Measurements from ENCODE around the gene DDAH1. TPM values are rescaled to one million over a fixed set of nuclear protein-coding genes. Genes with fewer than 3 reads are reported as not detected.
"Not testable (repeated sequence)": the region's sequence is repeated elsewhere in the genome, so short reads cannot be mapped to it uniquely, and the experiment has no call there.

DDAH1 gene
- total and polyA plus RNA-seq, 2 donors, result 12.3 to 32.9 TPM

- Histone ChIP-seq H3K36me3 (ENCODE audit: insufficient read depth) (no peaks in the 10 kb centered on the region), H3K27ac (ENCODE audit: low read depth) (no peak overlapping the region), H3K4me3 (ENCODE audit: low read depth, low read length) (no peak overlapping the region), H3K4me1 (ENCODE audit: insufficient read depth) (no peaks in the 10 kb centered on the region)
- no peak for DNase-seq (ENCODE audit: extremely low spot score)
These were observed 101.4 kb downstream of the DDAH1 start for GRCh38 chr1:85363521-85363920.

- no peak for DNase-seq (ENCODE audit: extremely low spot score)
- H3K4me1 ChIP-seq (ENCODE audit: insufficient read depth), result no peaks in the 10 kb centered on the region
- H3K27ac ChIP-seq (ENCODE audit: low read depth), result no peak overlapping the region
- no peaks in the 10 kb centered on the region for H3K36me3 ChIP-seq (ENCODE audit: insufficient read depth)
- WGBS, result 60% methylated on average over 1 of the region's 1 CpG
- no peak overlapping the region for H3K4me3 ChIP-seq (ENCODE audit: low read depth, low read length)
These were observed 101.9 kb downstream of the DDAH1 start for GRCh38 chr1:85363092-85363491.

- Histone ChIP-seq H3K27ac (ENCODE audit: low read depth) (no peak overlapping the region), H3K36me3 (ENCODE audit: insufficient read depth) (no peaks in the 10 kb centered on the region), H3K4me3 (ENCODE audit: low read depth, low read length) (no peak overlapping the region), H3K4me1 (ENCODE audit: insufficient read depth) (no peaks in the 10 kb centered on the region)
- no peak for DNase-seq (ENCODE audit: extremely low spot score)
These were observed 103.2 kb downstream of the DDAH1 start for GRCh38 chr1:85361606-85362296.

GRCh38 chr1:85360730-85361493, 104.0 kb downstream of the DDAH1 start:
- no peak overlapping the region for H3K4me3 ChIP-seq (ENCODE audit: low read depth, low read length)
- H3K27ac ChIP-seq (ENCODE audit: low read depth), result no peak overlapping the region
- DNase-seq (ENCODE audit: extremely low spot score), result no peak
- no peaks in the 10 kb centered on the region for H3K36me3 ChIP-seq (ENCODE audit: insufficient read depth)
- no peaks in the 10 kb centered on the region for H3K4me1 ChIP-seq (ENCODE audit: insufficient read depth)
- WGBS, result 43% methylated on average over 3 of the region's 3 CpGs

- Histone ChIP-seq H3K36me3 (ENCODE audit: insufficient read depth) (no peaks in the 10 kb centered on the region), H3K4me3 (ENCODE audit: low read depth, low read length) (no peak overlapping the region), H3K4me1 (ENCODE audit: insufficient read depth) (no peaks in the 10 kb centered on the region), H3K27ac (ENCODE audit: low read depth) (no peak overlapping the region)
- DNase-seq (ENCODE audit: extremely low spot score), result no peak
- WGBS, result 49% methylated on average over 1 of the region's 1 CpG
These were observed 104.9 kb downstream of the DDAH1 start for GRCh38 chr1:85359874-85360721.

- Histone ChIP-seq H3K4me3 (ENCODE audit: low read depth, low read length) (no peak overlapping the region), H3K36me3 (ENCODE audit: insufficient read depth) (no peaks in the 10 kb centered on the region), H3K4me1 (ENCODE audit: insufficient read depth) (no peaks in the 10 kb centered on the region), H3K27ac (ENCODE audit: low read depth) (no peak overlapping the region)
- DNase-seq (ENCODE audit: extremely low spot score), result no peak
- 96% methylated on average over 5 of the region's 5 CpGs for WGBS
These were observed 106.1 kb downstream of the DDAH1 start for GRCh38 chr1:85358702-85359438.

GRCh38 chr1:85357817-85358216, 107.1 kb downstream of the DDAH1 start:
- no peak overlapping the region for H3K27ac ChIP-seq (ENCODE audit: low read depth)
- no peaks in the 10 kb centered on the region for H3K36me3 ChIP-seq (ENCODE audit: insufficient read depth)
- H3K4me3 ChIP-seq (ENCODE audit: low read depth, low read length), result no peak overlapping the region
- WGBS, result 99% methylated on average over 2 of the region's 2 CpGs
- DNase-seq (ENCODE audit: extremely low spot score), result no peak
- H3K4me1 ChIP-seq (ENCODE audit: insufficient read depth), result no peaks in the 10 kb centered on the region

GRCh38 chr1:85356130-85356529, 108.8 kb downstream of the DDAH1 start:
- DNase-seq (ENCODE audit: extremely low spot score), result no peak
- Histone ChIP-seq H3K4me1 (ENCODE audit: insufficient read depth) (no peaks in the 10 kb centered on the region), H3K4me3 (ENCODE audit: low read depth, low read length) (no peak overlapping the region), H3K27ac (ENCODE audit: low read depth) (no peak overlapping the region), H3K36me3 (ENCODE audit: insufficient read depth) (no peaks in the 10 kb centered on the region)

- no peak for DNase-seq (ENCODE audit: extremely low spot score)
- Histone ChIP-seq H3K36me3 (ENCODE audit: insufficient read depth) (no peaks in the 10 kb centered on the region), H3K27ac (ENCODE audit: low read depth) (no peak overlapping the region), H3K4me3 (ENCODE audit: low read depth, low read length) (no peak overlapping the region), H3K4me1 (ENCODE audit: insufficient read depth) (no peaks in the 10 kb centered on the region)
- WGBS, result 97% methylated on average over 4 of the region's 4 CpGs
These were observed 112.9 kb downstream of the DDAH1 start for GRCh38 chr1:85352055-85352454.

- DNase-seq (ENCODE audit: extremely low spot score), result no peak
- no peak overlapping the region for H3K4me3 ChIP-seq (ENCODE audit: low read depth, low read length)
- 90% methylated on average over 3 of the region's 3 CpGs for WGBS
- no peaks in the 10 kb centered on the region for H3K4me1 ChIP-seq (ENCODE audit: insufficient read depth)
- no peak overlapping the region for H3K27ac ChIP-seq (ENCODE audit: low read depth)
- H3K36me3 ChIP-seq (ENCODE audit: insufficient read depth), result no peaks in the 10 kb centered on the region
These were observed 113.6 kb downstream of the DDAH1 start for GRCh38 chr1:85351202-85351828.

- H3K36me3 ChIP-seq (ENCODE audit: insufficient read depth), result no peaks in the 10 kb centered on the region
- 83% methylated on average over 3 of the region's 3 CpGs for WGBS
These were observed 115.7 kb downstream of the DDAH1 start for GRCh38 chr1:85349224-85349623.

GRCh38 chr1:85347908-85348307, 117.1 kb downstream of the DDAH1 start:
- DNase-seq (ENCODE audit: extremely low spot score), result no peak
- 71% methylated on average over 2 of the region's 2 CpGs for WGBS
- no peaks in the 10 kb centered on the region for H3K36me3 ChIP-seq (ENCODE audit: insufficient read depth)
- H3K4me3 ChIP-seq (ENCODE audit: low read depth, low read length), result no peak overlapping the region
- H3K27ac ChIP-seq (ENCODE audit: low read depth), result no peak overlapping the region
- H3K4me1 ChIP-seq (ENCODE audit: insufficient read depth), result peaks cover 2% of the 10 kb centered on the region

More at GRCh38 chr1:85349224-85349623, 115.7 kb downstream of the DDAH1 start:
- no peak for DNase-seq (ENCODE audit: extremely low spot score)
- no peak overlapping the region for H3K27ac ChIP-seq (ENCODE audit: low read depth)
- H3K4me1 ChIP-seq (ENCODE audit: insufficient read depth), result peaks cover 2% of the 10 kb centered on the region
- no peak overlapping the region for H3K4me3 ChIP-seq (ENCODE audit: low read depth, low read length)

GRCh38 chr1:85347275-85347674, 117.7 kb downstream of the DDAH1 start:
- H3K36me3 ChIP-seq (ENCODE audit: insufficient read depth); DNase-seq (ENCODE audit: extremely low spot score); H3K27ac ChIP-seq (ENCODE audit: low read depth); H3K4me1 ChIP-seq (ENCODE audit: insufficient read depth); H3K4me3 ChIP-seq (ENCODE audit: low read depth, low read length): not testable (repeated sequence)
- 92% methylated on average over 4 of the region's 4 CpGs for WGBS

Data from urinary bladder (tissue), 4 donors.